ENCODE measurements around the gene PANK4.
"Not testable (repeated sequence)": the region's sequence is repeated elsewhere in the genome, so short reads cannot be mapped to it uniquely, and the experiment has no call there.

PANK4 gene

DNA sequence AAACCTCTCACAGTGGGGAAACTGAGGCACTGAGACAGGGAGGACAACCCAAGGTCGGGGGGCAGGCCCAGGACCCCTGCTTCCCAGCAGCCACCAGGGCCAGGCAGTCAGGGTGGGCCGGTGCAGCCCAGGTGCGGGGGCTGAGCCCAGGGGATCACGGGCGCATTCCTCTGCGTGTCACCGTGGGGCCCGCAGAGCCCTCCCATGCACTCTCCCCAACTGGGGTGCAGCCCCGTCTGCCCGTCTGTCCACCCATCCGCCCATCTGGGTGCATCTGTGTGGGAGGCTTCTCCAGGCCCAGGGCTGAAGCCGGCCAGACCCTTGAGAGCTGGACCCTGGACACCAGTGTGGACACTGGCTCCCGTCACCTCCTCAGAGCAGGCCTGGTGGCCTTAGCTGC lies 53.2 kb downstream of the PANK4 start:
- DNase-seq = no peak

DNA sequence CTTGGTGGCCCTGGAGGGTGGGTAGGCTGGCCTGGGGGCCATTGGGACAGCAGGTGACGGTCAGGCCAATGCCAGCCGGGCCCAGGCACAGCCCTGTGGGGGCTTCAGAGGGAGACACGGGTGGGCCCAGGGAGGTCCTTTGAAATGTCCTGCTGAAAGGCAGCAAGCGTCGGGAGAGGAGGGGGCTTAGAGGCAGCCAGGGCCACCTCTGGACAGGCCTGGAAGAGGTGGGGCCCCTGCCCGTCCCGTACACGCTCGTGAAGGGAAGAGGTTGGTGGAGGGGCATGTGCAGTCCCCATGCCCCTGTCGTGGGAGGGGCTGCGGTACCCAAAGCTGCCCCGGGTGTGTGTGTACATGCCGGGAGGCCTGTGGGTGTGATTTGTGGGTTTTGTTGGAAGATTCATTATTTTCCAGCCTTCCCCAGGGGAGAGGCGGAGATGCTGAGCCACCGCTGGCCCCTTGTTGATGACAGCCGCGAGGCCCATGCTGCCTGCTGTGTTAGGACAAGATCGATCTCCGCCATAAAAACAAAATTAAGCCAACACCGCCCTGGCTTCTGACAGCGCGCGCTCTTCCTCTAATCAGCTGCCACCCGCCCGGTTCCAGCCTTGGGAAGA lies 53.7 kb downstream of the PANK4 start:
- no peak for DNase-seq

DNA sequence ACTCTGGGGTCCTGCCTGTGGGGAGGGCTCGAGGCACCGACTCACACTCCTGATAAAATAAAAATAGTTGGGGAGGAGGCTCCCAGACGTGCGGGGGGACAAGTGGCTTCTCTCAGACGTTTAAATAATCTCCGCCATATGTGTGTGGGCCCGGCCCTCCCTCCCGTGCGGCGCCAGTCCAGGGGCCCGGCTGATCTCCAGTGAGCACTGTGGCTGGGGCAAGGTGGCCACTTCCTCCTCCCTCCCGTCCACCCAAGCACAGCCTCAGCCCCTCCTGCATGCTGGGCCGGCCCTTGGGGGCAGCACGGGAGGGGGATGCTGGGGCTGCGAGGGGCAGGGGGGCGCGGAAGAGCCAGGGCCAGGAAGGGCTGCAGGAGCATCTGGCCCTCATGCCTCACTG lies 54.3 kb downstream of the PANK4 start:
- no peak for DNase-seq

DNA sequence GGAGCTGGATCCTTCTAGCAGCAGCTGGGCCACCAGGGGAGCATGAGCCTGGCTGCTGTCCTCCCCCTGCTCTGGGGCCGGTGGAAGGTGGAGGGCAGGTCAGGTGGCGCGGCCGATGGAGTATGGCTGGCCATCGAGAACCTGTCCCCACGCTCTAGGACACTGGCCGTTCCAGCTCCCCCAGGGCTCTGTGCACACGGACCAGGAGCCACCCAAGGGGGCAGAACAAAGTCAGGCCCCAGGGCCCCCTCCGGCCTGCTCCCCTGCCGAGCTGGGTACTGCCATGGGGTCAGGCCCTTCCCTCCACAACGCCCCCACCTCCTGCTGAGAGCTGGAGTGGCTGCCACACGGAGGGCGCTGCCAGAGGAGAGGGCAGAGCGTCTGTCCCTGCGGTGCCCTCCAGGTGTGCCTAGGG lies 54.8 kb downstream of the PANK4 start:
- DNase-seq = no peak

DNA sequence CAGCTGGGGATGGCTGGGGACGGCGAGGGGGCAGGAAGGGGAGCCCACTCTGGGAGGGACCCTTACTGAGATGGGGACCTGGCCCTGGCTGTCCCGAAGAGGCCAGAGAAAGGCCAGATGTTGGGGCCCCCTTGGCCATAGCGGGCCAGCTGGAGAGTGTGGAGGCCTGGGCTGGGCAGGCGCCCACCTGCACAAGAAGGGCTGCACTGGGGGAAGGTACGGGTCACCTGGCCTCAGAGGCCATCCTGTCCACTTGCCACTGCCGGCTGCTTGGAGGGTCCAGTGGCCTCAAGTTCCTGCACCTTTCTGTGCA lies 55.3 kb downstream of the PANK4 start:
- DNase-seq = no peak

DNA sequence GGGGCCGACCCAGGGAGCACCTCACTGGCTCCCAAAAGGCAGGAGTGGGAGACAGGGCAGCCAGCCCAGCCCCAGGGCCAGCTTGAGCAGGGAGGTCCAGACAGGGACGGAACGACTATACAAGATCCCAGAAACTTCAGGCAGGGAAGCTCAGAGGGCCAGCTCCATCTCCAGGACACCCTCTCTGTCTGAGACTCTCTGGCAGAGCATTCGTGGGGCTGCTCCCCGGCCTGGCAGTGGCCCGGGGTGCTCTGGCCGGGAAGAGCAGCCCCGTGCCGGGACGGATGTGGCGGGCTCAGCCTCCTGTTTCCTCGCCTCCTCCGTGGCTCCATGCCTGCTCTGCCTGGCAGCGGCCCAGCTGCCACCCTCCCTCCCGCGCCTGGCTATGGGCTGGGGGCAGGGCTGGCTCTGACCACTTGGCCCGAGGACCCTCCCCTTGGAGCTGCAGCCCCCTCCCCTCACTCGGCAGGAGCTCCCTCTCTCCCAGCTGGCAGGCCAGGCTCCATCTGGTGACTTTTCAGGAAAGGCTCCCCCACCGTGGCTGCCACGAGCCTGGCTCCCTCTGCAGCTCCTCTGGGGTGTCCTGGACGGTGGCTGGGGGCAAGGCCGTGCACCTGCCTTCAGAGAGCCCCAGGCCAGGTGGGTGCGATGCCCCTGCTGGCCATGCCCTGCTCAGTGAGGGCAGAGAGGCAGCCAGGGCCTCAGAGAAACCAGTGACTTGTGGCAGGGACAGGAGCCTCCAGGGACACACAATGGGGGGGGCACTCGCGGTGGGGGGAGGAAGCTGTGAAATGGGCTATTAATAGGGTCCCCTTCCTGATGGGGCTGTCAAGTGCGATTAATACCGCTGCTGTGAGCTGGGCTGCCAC lies 55.9 kb downstream of the PANK4 start:
- no peak for DNase-seq

DNA sequence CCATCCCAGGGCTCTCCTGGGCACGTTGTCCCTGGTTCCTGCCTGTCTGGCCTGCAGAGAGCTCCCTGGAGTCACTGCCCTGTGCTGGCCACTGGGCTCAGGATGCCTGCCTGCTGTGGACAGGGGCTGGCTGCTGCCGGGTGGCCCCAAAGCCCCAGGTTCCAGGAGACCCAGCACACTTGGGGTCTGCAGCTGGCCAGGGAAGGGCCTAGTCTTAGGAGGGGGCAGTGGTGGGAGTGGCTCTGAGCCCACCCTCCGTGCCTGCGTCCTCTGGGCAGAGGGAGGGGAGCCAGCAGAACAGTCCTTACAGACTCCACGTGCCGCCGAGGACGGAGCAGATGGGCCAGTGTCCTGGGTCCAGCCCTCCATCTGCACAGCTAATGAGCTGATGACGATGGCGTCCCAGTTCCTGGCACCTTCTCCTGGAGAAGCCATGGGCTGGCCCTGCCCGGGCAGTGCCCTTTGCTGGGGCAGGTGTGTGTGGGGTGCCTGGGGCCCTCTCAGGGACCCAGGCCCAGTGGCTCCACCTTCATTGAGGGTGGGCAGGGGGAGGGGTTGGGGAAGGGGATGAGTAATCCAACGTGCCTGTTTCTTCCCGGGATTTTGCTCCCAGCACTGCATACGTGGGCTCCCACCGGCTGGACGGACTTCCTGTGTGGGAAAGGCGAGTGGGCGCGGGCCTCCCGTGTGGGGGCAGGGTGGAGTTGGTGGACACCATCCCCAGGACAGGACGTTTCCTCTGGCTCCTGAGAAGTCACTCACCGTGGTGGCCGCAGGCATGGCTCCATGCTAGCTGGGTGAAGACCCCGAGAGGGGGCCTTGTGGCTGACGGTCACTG lies 57.1 kb downstream of the PANK4 start:
- DNase-seq = no peak

DNA sequence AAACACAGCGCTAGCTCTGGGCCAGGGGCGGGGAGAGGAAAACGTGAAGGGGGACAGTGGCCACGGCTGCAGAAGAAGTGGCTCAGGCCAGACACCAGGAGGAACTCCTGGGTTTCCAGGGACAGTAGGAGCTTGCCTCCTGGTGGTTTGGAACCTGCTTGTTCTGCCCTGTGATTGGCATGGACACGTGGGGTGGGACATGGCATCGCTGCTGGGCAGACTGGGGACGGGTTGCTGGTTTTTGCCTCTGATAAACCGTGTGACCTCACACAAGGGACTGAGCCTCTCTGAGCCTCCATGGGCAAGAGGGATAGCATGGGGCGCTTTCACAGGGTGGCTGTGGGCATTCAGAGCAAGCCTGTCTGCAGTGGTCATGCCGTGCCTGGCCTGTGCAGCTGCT lies 57.9 kb downstream of the PANK4 start:
- no peak for DNase-seq

DNA sequence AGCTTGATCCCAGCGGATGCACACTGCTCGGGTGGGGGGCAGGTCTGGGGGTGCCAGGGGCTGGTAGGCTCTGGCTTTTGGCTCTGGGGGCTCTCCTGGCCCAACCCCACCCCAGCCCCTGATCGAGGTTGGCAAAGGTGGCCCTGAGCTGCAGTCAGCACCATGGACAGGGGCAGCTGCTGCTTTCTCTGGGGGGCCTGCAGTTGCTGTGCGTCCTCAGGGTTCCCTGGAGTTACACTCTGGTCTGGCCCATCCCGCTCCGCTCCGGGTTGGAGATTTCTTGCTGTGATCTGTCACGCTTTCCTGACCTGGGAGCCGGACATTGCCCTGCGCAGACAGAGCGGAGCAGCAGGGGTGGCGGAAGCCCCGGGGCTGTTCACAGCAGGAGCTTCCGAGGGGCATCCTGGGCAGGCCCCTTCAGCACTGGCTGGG lies 58.3 kb downstream of the PANK4 start:
- DNase-seq = peak; percentile 56

DNA sequence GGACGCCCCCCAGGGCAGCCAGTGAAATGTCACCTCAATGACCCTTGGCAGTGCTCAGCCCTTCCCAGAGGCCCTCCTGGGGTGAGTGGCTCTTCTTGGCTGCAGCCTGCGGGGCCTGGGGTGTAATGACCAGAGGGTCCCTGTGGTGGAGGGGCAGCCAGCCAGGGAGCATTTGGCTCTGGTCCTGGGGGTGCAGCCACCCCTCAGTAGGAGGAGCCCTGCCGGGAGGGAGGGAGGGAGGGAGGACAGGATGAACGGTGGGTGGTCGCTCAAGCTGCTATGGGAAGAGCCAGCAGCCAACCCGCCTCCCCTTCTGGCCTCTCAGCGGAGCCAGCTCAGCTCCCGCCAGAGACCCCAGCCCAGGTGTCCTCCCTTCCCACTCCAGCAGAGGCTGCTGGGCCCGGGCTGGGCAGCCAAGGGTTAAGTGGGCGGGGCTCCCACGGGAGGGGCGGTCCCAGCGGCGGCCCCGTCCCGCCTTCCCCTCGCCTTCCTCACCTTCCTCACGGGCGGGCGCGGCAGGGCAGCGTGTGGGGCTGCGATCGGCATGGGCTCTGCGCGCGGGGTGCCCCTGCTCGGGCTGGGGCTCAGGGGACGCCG lies 59.3 kb downstream of the PANK4 start:
- peak; percentile 32 for DNase-seq

DNA sequence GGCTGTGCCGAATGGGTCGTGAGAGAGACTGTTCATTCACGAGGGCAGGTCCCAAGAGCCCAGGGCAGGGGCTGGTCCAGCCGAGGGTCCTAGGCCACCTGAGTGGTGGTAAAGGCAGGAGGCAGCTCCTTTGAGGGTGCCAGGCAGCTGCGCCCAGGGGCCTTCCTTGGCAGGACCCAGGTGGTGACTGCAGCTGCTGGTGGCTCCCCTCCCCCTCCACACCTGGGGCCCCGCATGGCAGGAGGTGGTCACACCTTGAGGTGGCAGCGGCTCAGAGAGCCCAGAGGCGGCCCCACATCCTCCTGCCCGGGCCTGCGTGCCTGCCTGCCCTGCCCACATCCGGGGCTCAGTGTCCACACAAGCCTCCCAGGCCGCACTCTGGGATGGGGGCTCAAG lies 60.1 kb downstream of the PANK4 start:
- DNase-seq = no peak

DNA sequence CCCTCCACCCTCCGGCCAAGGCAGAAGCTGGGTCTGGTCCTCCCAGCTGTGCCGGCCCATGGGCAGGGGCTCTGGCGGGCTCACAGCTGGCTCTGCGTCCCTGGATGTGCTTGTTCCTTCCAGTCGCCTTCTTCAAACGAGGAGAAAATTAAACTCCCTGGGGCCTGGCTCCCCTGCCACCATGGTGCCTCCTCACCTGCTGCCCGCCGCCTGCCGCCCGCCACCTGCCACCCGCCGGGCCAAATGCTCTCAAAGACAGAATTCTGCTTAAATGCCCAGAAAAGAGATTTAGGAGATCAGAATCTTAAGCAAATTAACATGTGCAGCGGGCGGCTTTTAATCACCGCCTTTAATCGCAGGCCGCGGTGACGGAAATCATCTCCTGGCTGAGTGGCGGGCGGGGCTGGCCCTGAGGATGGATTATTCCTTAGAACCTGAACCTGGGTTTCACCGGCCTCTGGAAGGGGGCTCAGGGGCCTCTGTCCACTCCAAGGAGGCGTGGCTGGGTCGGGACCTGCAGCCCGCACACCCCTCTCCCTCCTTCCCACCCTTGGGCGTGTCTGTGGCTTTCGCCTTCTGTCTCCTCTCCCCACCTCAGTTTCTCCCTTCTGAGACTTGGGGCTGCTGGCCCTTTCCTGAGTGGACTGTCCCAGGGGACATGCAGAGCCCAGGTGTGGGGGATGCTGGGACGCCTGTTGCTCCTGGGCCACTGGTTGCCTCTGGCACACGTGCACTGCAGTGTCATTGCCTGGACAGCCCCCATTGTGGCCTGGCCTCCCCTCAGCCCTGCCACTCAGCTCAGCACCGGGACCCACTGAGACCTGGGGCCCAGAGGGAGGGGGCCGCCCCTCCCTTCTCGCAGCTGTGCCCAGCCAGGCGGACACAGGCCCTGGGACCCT lies 60.8 kb downstream of the PANK4 start:
- DNase-seq = no peak

DNA sequence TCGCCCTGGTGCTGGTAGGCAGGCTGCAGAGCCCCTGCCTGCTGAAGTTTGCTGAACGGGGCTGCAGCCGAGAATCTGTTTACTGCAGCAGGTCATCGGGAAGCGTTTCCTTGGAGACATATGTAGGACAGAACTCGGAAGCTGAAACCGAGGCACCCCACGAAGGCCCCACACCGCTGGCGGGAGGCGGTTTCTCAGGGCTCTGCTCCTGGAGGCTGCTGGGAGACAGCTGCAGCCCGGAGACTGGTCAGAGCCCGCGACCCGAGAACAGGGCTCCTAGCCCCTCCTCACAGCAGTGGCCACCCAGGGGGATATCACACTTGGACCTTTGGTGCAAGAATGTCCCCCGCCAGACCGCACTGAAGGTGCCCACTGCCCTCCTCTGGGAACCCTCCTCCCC lies 63.0 kb downstream of the PANK4 start:
- no peak for DNase-seq

DNA sequence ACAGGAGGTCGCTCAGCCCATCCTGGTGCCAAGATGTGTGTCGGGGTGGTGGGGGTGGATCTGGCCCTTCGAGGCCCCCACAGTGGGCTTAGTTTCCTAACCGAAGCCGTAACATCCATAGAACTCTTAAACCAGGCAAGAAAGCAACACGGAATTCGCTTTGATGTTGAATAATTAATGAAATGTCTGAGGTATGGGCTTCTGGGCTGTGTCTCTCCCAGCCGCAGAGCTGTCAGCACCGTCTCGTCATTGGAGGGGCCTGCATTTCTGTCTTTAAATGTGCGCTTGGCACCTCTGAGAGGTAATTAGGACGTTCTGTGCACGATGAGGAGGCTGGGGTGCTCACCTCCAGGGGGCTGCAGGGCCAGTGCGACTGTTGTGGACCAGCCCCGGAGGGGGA lies 63.6 kb downstream of the PANK4 start:
- no peak for DNase-seq

DNA sequence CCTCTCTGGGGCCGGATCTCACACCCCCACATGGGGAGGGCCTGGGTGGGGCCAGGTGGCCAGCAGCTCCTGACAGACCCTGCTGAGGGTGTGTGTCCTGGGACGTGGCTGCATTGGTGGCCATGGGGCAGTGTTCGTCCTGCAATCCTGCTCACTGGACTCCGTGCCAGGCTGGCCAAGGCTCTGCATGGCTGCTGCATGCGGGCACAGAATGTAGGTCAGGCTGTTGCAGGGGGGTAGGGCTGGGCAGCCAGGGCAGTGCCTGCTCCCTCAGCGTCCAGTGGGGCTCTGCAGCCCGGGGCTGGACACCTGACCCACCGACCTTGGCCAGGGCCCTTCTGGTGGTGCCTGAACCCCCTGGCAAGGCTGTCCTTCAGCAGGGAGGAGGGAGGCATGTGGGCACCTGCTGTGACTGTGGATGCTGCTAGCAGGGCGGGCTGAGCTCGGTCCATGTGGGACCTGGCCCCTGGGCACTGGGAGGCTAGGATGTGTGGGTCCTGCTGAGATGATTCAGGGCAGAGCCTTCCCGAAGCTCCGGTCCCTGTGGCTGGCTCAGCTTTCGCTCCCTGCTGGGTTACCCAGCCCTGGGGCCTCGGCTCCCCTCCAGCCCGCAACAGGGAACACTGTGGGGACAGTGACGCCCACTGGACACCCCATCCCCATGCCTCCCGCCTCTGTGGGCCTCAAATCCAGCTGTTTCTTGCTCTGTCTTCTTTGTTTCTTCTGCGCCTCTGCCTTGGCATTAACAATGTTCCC lies 65.2 kb downstream of the PANK4 start:
- DNase-seq = no peak

DNA sequence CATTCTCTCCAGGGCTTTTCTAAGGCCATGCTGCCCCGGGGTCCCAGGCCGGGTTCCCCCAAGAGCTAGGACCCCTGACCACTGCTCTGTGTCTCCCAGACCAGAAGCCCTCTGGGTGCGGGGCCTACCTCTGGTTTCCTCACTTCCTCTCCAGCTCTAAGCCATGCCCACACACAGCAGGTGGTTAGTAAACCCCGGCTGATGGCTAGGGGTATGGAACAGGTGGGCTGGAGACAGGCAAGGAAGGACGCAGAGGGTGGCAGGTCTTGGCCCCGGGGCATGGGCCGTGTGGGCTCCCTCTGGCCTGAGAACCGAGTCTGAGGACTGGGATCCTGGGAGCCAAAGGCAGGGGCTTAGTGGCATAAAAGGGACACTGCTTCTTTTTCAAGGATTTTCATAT lies 66.2 kb downstream of the PANK4 start:
- DNase-seq = no peak

DNA sequence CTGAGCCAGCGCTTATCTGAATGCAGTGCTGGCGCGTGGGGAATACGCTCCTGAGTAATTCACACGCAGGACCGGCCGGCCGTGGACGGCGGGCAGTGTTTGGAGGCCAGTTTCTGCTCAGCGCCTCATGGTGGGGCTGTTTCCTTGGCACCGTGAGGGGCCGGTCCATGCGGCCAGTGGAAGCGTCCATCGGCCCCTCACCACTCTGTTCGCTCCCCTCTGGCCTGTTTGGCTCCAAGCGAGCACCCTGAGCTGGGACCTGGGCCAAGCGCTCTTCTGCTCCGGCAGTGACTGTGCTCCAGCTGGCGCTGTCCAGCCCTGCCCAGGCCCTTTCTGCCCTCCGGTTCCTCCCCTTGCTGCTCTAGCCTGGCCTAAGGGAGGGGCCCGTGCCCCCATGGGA lies 66.6 kb downstream of the PANK4 start:
- no peak for DNase-seq

DNA sequence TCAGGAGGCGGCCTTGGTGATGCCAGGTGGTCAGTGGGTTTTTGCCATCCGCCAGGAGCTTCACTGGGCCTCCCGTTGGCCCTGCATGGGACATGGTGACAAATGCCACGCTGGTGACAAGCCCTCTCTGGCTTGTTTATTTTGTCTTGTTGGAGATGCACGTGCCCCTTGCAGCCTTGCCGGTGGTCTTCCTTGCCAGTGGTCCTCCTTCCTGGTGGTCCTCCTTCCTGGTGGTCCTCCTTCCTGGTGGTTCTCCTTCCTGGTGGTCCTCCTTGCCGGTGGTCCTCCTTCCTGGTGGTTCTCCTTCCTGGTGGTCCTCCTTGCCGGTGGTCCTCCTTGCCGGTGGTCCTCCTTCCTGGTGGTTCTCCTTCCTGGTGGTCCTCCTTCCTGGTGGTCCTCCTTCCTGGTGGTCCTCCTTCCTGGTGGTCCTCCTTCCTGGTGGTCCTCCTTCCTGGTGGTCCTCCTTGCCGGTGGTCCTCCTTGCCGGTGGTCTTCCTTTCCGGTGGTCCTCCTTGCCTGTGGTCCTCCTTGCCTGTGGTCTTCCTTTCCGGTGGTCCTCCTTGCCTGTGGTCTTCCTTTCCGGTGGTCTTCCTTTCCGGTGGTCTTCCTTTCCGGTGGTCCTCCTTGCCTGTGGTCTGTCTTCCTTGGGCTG lies 67.2 kb downstream of the PANK4 start:
- not testable (repeated sequence) for DNase-seq

DNA sequence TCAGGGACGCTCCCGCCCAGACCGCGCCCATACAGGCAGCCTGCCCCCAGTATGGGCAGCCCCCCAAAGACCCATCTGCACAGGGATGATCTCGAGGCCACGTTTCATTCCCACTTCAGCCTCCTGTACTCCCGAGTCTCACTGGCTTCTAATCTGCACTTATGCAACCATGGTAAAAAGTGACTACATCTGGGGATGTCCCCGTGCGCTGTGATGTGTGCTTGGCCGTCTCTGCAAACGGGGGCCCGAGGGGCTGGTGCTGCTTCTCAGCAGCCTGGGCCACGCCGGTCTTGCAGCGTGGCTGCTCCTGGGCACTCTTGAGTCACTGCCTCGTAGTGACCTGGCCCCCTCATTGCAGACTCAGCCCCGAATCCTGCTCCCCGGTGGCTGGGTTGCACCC lies 67.7 kb downstream of the PANK4 start:
- no peak for DNase-seq

Measured in CD4-positive, alpha-beta T cell treated with Interleukin-17A for 4 hours (primary cell).